Neural cell (in vitro differentiated cells): Measurements from ENCODE around the gene CPLANE1. TPM values are rescaled to one million over a fixed set of nuclear protein-coding genes. Genes with fewer than 3 reads are reported as not detected.
"Not testable (repeated sequence)": the region's sequence is repeated elsewhere in the genome, so short reads cannot be mapped to it uniquely, and the experiment has no call there.

Experiments used
- H2AFZ ChIP-seq: fragments of 200-600, 300-800 bp; sonication (generic), shearing (Covaris generic); 2 replicates; pipeline ENCODE4 v1.6.0; 2014; ENCODE audit warnings: low read depth, mild to moderate bottlenecking, antibody characterized with exemption, low read length, moderate library complexity
- H3F3A ChIP-seq: fragments of 200-600 bp; shearing (Covaris generic); 2 replicates; pipeline ENCODE4 v1.6.1; 2016; ENCODE audit warnings: mild to moderate bottlenecking, moderate library complexity, mixed read lengths, antibody characterized with exemption, low read length; ENCODE audit not compliant: insufficient read depth, poor library complexity, severe bottlenecking
- H3K27ac ChIP-seq: fragments of 200-600, 300-800 bp; sonication (generic), shearing (Covaris generic); 2 replicates; pipeline ENCODE4 v1.5.1; 2014; ENCODE audit warnings: mild to moderate bottlenecking, low read length, moderate library complexity
- H3K27me3 ChIP-seq: fragments of 300-800, 200-600 bp; sonication (generic), shearing (Covaris generic); 2 replicates; pipeline ENCODE4 v1.6.0; 2014; ENCODE audit warnings: mild to moderate bottlenecking, low read depth, low read length, moderate library complexity; ENCODE audit not compliant: insufficient read depth
- H3K36me3 ChIP-seq: fragments of 300-800, 200-600 bp; sonication (generic), shearing (Covaris generic); 2 replicates; pipeline ENCODE4 v1.5.1; 2014; ENCODE audit warnings: mild to moderate bottlenecking, antibody characterized with exemption, low read length, moderate library complexity; ENCODE audit not compliant: insufficient read depth
- H3K4me2 ChIP-seq: fragments of 300-800, 200-600 bp; sonication (generic), shearing (Covaris generic); 2 replicates; pipeline ENCODE4 v1.6.0; 2014; ENCODE audit warnings: mild to moderate bottlenecking, low read length
- H3K4me3 ChIP-seq: fragments of 300-800, 200-600 bp; sonication (generic), shearing (Covaris generic); 2 replicates; pipeline ENCODE4 v1.5.1; 2014; ENCODE audit warnings: mild to moderate bottlenecking, low read length, moderate library complexity
- H3K79me2 ChIP-seq: fragments of 200-600 bp; shearing (Covaris generic); replicated peaks from 2 replicates; pipeline ENCODE4 v1.6.0; 2014; ENCODE audit warnings: mild to moderate bottlenecking, low read length, moderate library complexity; ENCODE audit not compliant: insufficient read depth
- H3K9ac ChIP-seq: fragments of 300-800, 200-600 bp; sonication (generic), shearing (Covaris generic); 2 replicates; pipeline ENCODE4 v1.6.1; 2016; ENCODE audit warnings: mild to moderate bottlenecking, low read length, mixed read lengths
- H3K9me2 ChIP-seq: fragments of 200-600 bp; shearing (Covaris generic); 2 replicates; pipeline ENCODE4 v1.6.1; 2016; ENCODE audit warnings: mild to moderate bottlenecking, low read length, mixed read lengths; ENCODE audit not compliant: insufficient read depth
- H3K9me3 ChIP-seq: fragments of 200-600, 300-800 bp; sonication (generic), shearing (Covaris generic); 2 replicates; pipeline ENCODE4 v1.6.1; 2016; ENCODE audit warnings: mild to moderate bottlenecking, mixed run types, low read length, moderate library complexity, mixed read lengths
- H4K20me1 ChIP-seq: fragments of 200-600 bp; shearing (Covaris generic); 2 replicates; pipeline ENCODE4 v1.6.1; 2016; ENCODE audit warnings: mild to moderate bottlenecking, mixed run types; ENCODE audit not compliant: insufficient read depth
- EP300 ChIP-seq: fragments of 450-650 bp; conservative IDR thresholded peaks from 2 replicates; pipeline ENCODE4 v1.6.1; 2014; ENCODE audit warnings: antibody characterized with exemption, mild to moderate bottlenecking, moderate library complexity; ENCODE audit not compliant: poor library complexity, severe bottlenecking
- EZH2 ChIP-seq: fragments of 200-600, 300-800 bp; shearing (Covaris generic), sonication (generic); IDR thresholded peaks from 2 replicates; pipeline ENCODE4 v1.6.1; 2014; ENCODE audit warnings: antibody characterized with exemption, low read length, borderline replicate concordance, mild to moderate bottlenecking; ENCODE audit not compliant: insufficient read depth, poor library complexity, severe bottlenecking
- MXI1 ChIP-seq: fragments of 450-650 bp; conservative IDR thresholded peaks from 2 replicates; pipeline ENCODE4 v1.6.1; 2014; ENCODE audit warnings: antibody characterized with exemption, mild to moderate bottlenecking; ENCODE audit not compliant: poor library complexity, severe bottlenecking
- POLR2AphosphoS5 ChIP-seq: IDR thresholded peaks from 2 replicates; pipeline ENCODE4 v1.6.1; 2012
- RAD21 ChIP-seq: fragments of 450-650 bp; conservative IDR thresholded peaks from 2 replicates; pipeline ENCODE4 v1.6.1; 2014; ENCODE audit warnings: antibody characterized with exemption, mild to moderate bottlenecking, moderate library complexity
- SMC3 ChIP-seq: fragments of 450-650 bp; conservative IDR thresholded peaks from 2 replicates; pipeline ENCODE4 v1.6.1; 2014; ENCODE audit warnings: antibody characterized with exemption, mild to moderate bottlenecking, moderate library complexity; ENCODE audit not compliant: poor library complexity
- TAF1 ChIP-seq: IDR thresholded peaks from 2 replicates; pipeline ENCODE4 v1.6.1; 2012; ENCODE audit warnings: low read depth
- polyA plus RNA-seq: library from polyadenylated mRNA; depleted of rRNA; stranded (reverse); fragments of >200 nt; gene quantifications from 2 replicates; pipeline ENCODE4 v1.2.3, GENCODE V29; 2014
- TF ChIP-seq, protein P1 (sequence below): IDR thresholded peaks from 2 replicates; pipeline ENCODE4 v1.6.1; 2012; ENCODE audit warnings: borderline replicate concordance
- TF ChIP-seq, protein P2 (sequence below): fragments of 450-650 bp; IDR thresholded peaks from 2 replicates; pipeline ENCODE4 v1.5.1; 2014; ENCODE audit warnings: antibody characterized with exemption, mild to moderate bottlenecking, moderate library complexity; ENCODE audit not compliant: poor library complexity, severe bottlenecking

The CPLANE1 gene
- polyA plus RNA-seq, 1 donor from 2014 or later: 26.0 TPM

DNA sequence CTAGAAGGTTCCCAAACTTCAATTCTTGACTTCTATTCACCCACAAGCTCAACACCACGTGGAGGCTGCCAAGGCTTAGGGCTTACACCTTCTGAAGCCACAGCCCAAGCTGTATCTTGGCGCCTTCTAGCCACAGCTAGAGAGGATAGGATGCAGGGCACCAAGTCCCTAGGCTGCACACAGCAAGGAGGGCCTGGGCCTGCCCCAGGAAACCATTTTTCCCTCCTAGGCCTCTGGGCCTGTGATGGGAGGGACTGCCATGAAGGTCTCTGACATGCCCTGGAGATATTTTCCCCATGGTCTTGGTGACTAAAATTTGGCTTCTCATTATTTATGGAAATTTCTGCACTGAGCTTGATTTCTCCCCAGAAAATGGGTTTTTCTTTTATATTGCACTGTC lies 112.5 kb downstream of the CPLANE1 start:
- no peak overlapping the region for H2AFZ ChIP-seq
- no peak overlapping the region for H3K4me2 ChIP-seq
- TF ChIP-seq RAD21 (no peak), TAF1 (no peak), POLR2AphosphoS5 (no peak), SMC3 (no peak), EZH2 (no peak), EP300 (no peak), MXI1 (no peak)
- TF ChIP-seq, protein P1, sequence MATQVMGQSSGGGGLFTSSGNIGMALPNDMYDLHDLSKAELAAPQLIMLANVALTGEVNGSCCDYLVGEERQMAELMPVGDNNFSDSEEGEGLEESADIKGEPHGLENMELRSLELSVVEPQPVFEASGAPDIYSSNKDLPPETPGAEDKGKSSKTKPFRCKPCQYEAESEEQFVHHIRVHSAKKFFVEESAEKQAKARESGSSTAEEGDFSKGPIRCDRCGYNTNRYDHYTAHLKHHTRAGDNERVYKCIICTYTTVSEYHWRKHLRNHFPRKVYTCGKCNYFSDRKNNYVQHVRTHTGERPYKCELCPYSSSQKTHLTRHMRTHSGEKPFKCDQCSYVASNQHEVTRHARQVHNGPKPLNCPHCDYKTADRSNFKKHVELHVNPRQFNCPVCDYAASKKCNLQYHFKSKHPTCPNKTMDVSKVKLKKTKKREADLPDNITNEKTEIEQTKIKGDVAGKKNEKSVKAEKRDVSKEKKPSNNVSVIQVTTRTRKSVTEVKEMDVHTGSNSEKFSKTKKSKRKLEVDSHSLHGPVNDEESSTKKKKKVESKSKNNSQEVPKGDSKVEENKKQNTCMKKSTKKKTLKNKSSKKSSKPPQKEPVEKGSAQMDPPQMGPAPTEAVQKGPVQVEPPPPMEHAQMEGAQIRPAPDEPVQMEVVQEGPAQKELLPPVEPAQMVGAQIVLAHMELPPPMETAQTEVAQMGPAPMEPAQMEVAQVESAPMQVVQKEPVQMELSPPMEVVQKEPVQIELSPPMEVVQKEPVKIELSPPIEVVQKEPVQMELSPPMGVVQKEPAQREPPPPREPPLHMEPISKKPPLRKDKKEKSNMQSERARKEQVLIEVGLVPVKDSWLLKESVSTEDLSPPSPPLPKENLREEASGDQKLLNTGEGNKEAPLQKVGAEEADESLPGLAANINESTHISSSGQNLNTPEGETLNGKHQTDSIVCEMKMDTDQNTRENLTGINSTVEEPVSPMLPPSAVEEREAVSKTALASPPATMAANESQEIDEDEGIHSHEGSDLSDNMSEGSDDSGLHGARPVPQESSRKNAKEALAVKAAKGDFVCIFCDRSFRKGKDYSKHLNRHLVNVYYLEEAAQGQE: no peak
- TF ChIP-seq, protein P2, sequence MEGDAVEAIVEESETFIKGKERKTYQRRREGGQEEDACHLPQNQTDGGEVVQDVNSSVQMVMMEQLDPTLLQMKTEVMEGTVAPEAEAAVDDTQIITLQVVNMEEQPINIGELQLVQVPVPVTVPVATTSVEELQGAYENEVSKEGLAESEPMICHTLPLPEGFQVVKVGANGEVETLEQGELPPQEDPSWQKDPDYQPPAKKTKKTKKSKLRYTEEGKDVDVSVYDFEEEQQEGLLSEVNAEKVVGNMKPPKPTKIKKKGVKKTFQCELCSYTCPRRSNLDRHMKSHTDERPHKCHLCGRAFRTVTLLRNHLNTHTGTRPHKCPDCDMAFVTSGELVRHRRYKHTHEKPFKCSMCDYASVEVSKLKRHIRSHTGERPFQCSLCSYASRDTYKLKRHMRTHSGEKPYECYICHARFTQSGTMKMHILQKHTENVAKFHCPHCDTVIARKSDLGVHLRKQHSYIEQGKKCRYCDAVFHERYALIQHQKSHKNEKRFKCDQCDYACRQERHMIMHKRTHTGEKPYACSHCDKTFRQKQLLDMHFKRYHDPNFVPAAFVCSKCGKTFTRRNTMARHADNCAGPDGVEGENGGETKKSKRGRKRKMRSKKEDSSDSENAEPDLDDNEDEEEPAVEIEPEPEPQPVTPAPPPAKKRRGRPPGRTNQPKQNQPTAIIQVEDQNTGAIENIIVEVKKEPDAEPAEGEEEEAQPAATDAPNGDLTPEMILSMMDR: no peak
- H3K79me2 ChIP-seq: no peaks in the 10 kb centered on the region
- H3K36me3 ChIP-seq: peaks cover 11% of the 10 kb centered on the region
- no peak overlapping the region for H3K4me3 ChIP-seq
- no peaks in the 10 kb centered on the region for H4K20me1 ChIP-seq
- H3K27me3 ChIP-seq: no peaks in the 10 kb centered on the region
- H3K9ac ChIP-seq: no peak overlapping the region
- no peaks in the 10 kb centered on the region for H3K9me2 ChIP-seq
- no peak overlapping the region for H3K27ac ChIP-seq
- no peaks in the 10 kb centered on the region for H3F3A ChIP-seq
- H3K9me3 ChIP-seq: no peaks in the 10 kb centered on the region

DNA sequence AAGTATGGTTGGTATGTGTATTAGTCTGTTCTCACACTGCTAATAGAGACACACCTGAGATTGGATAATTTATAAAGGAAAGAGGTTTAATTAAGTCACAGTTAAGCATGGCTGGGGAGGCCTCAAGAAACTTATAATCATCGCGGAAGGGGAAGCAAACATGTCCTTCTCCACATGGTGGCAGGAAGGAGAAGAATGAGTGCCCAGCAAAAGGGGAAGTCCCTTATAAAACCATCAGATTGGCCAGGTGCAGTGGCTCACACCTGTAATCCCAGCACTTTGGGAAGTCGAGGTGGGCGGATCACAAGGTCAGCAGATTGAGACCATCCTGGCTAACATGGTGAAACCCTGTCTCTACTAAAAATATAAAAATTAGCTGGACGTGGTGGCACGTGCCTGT lies 113.9 kb downstream of the CPLANE1 start:
- peaks cover 11% of the 10 kb centered on the region for H3K36me3 ChIP-seq
- H4K20me1 ChIP-seq, H3K4me2 ChIP-seq, H3K9me2 ChIP-seq, H3K9me3 ChIP-seq, H3K27ac ChIP-seq, H3F3A ChIP-seq, H3K4me3 ChIP-seq, H3K9ac ChIP-seq, H2AFZ ChIP-seq, H3K27me3 ChIP-seq, H3K79me2 ChIP-seq: not testable (repeated sequence)

DNA sequence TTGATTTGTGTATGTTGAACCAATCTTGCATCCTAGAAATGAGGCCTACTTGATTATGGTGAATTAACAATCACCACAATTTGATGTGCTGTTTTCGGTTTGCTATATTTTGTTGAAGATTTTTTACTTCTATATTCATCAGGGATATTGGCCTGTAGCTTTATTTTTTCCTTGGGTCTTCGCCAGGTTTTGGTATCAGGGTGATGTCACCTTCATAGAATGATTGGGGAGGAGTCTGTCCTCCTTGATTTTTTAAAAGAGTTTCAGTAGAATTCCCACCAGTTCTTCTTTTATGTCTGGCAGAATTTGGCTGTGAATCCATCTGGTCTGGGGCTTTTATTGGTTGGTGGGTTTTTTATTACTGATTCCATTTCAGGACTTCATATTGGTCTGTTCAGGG lies 115.2 kb downstream of the CPLANE1 start:
- no peaks in the 10 kb centered on the region for H3K79me2 ChIP-seq
- H3K9ac ChIP-seq: no peak overlapping the region
- no peak overlapping the region for H3K4me2 ChIP-seq
- no peak for TF ChIP-seq RAD21
- TF ChIP-seq, protein P1: no peak
- TF ChIP-seq POLR2AphosphoS5: no peak
- TF ChIP-seq, protein P2: no peak
- no peak for TF ChIP-seq MXI1
- no peak for TF ChIP-seq EP300
- TF ChIP-seq SMC3: no peak
- no peak for TF ChIP-seq TAF1
- TF ChIP-seq EZH2: no peak
- no peaks in the 10 kb centered on the region for H3K9me2 ChIP-seq
- H4K20me1 ChIP-seq: no peaks in the 10 kb centered on the region
- H2AFZ ChIP-seq: no peak overlapping the region
- H3K9me3 ChIP-seq: no peaks in the 10 kb centered on the region
- H3K27me3 ChIP-seq: no peaks in the 10 kb centered on the region
- peaks cover 11% of the 10 kb centered on the region for H3K36me3 ChIP-seq
- H3F3A ChIP-seq: no peaks in the 10 kb centered on the region
- no peak overlapping the region for H3K27ac ChIP-seq
- no peak overlapping the region for H3K4me3 ChIP-seq
